NB4 (cell line): ENCODE measurements around the gene GALNT12.

Experiments
- DNase-seq: peaks from one replicate; pipeline ENCODE4 v3.0.0; 2010; ENCODE audit warnings: low read depth
- H3K4me3 ChIP-seq: one replicate; pipeline ENCODE4 v1.5.1; 2011; ENCODE audit warnings: mild to moderate bottlenecking, low read depth, low read length, moderate library complexity
- CTCF ChIP-seq: IDR thresholded peaks from one replicate; pipeline ENCODE4 v1.5.1; 2012; ENCODE audit warnings: low read depth, low read length
- MAX ChIP-seq: IDR thresholded peaks from 2 replicates; pipeline ENCODE4 v1.6.1; 2011; ENCODE audit warnings: low read depth, low read length
- MYC ChIP-seq: IDR thresholded peaks from 2 replicates; pipeline ENCODE4 v1.6.1; 2011; ENCODE audit warnings: low read depth, low read length
- POLR2A ChIP-seq: IDR thresholded peaks from 2 replicates; pipeline ENCODE4 v1.6.1; 2011; ENCODE audit warnings: mild to moderate bottlenecking; ENCODE audit not compliant: insufficient read length; ENCODE audit errors: extremely low read depth

GALNT12 gene

DNA sequence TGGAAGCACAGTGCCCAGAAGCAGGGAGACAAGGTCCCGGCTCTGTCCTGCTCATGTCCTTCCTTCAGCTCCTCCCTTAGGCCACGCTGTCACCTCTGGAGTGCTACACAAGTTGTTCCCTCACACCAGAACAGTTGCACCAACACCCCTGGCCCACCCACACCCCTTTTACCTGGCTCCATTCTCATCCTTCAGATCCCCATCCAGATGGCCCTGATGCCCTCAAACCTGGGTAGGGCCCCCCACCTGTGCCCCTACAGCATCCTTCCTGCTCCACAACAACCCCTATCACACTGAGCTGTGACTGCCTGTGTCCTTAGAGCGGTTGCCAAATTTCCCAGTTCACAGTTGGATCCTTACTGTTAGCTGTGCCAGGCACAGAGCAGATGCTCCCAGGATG, 40.3 kb upstream of the GALNT12 start:
- H3K4me3 ChIP-seq: no peak overlapping the region
- TF ChIP-seq CTCF: no peak
- no peak for TF ChIP-seq MAX
- no peak for TF ChIP-seq MYC
- TF ChIP-seq POLR2A: no peak
- DNase-seq: no peak

DNA sequence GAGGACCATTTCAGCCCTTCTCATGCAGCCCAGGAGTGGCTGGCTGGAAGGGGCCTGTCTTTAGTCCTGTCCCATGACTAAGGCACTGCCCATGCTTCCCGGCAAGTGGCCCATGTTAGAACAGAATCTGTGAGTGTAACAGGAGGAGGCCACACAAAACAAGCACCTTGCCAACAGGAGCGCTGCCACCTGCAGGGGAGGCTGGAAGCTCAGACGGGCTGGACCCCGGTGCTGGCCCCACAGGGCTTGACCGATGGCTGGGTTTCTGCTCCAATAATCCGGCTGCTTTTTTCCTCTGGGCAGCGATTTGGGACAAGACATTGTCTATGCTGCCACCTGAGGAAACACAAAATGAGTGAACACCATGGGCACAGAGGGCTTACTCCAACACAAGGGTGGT, 39.6 kb upstream of the GALNT12 start:
- H3K4me3 ChIP-seq: no peak overlapping the region
- DNase-seq: no peak
- TF ChIP-seq CTCF: no peak
- no peak for TF ChIP-seq MYC
- no peak for TF ChIP-seq MAX
- no peak for TF ChIP-seq POLR2A

GRCh38 chr9:98768344-98768743, 39.1 kb upstream of the GALNT12 start:
- TF ChIP-seq MAX (no peak), CTCF (no peak)
- no peak overlapping the region for H3K4me3 ChIP-seq

DNA sequence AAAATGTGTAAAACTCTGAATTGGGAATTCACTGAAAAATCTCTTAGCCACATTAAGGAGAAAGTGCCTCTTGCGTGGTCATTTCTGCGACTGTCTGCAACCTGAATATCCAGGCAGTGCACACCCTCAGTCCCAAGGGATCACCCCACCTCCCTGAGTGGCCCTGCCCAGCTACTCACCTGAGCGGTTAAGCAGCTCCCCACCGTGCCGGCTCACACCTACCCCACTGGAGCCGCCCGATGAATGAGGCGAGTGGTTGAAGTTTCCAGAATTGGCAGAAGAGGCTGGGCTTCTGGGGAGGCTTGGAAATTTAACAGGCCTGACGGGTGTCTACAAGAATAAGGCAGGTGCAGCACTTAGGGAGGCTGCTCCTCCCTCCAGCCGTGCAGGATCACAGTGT, 36.8 kb upstream of the GALNT12 start:
- no peak for DNase-seq
- no peak overlapping the region for H3K4me3 ChIP-seq
- TF ChIP-seq POLR2A: no peak
- TF ChIP-seq MAX: no peak
- TF ChIP-seq MYC: no peak
- no peak for TF ChIP-seq CTCF

More at GRCh38 chr9:98768344-98768743, 39.1 kb upstream of the GALNT12 start:
- DNase-seq: no peak

- TF ChIP-seq MAX (no peak), POLR2A (no peak), MYC (no peak), CTCF (no peak)
- no peak overlapping the region for H3K4me3 ChIP-seq
- no peak for DNase-seq
Measured at GRCh38 chr9:98771209-98771874, 36.1 kb upstream of the GALNT12 start.
